Right cardiac atrium (tissue), 5 donors: ENCODE data around the gene HS2ST1. TPM values are rescaled to one million over a fixed set of nuclear protein-coding genes. Genes with fewer than 3 reads are reported as not detected.
"Not testable (repeated sequence)": the region's sequence is repeated elsewhere in the genome, so short reads cannot be mapped to it uniquely, and the experiment has no call there.

ENCODE experiments used
- ATAC-seq, 2 donors: fragments of 200-7000 bp; cut with Tn5 transposase; one replicate each; pipeline versions ENCODE4 v1.8.0 to v1.9.1; 2020; ENCODE audit warnings: moderate library complexity in 2 of 2, mild to moderate bottlenecking in 1 of 2
- DNase-seq, 3 donors: peaks; one replicate each; pipeline ENCODE4 v3.0.0-alpha.2; 2020
- H3K27ac ChIP-seq: one replicate; pipeline ENCODE4 v1.5.1; 2013; ENCODE audit warnings: mild to moderate bottlenecking, low read length, control low read depth, moderate library complexity
- H3K27me3 ChIP-seq: one replicate; pipeline ENCODE4 v1.6.1; 2013; ENCODE audit not compliant: control insufficient read depth, insufficient read depth
- H3K4me1 ChIP-seq: one replicate; pipeline ENCODE4 v1.6.1; 2013; ENCODE audit warnings: low read length; ENCODE audit not compliant: control insufficient read depth, insufficient read depth
- H3K4me3 ChIP-seq: one replicate; pipeline ENCODE4 v1.5.1; 2013; ENCODE audit warnings: low read length, control low read depth
- H3K9me3 ChIP-seq: one replicate; pipeline ENCODE4 v1.6.1; 2013; ENCODE audit warnings: low read length; ENCODE audit not compliant: control insufficient read depth
- WGBS: extraction: QIAGEN DNeasy Blood & Tissue Kit; methylation state at CpG from one replicate; pipeline ENCODE4 v1.1.7; 2013; 5-methylcytosine and 5-hydroxymethylcytosine counted together
- intact Hi-C, 4 donors: fragments of 100-400 bp; cut with DNase I; formaldehyde crosslinking; loops; one replicate each; pipeline versions ENCODE4 v1.11.0 to v1.14.0; 2022 to 2023
- polyA plus RNA-seq: library from polyadenylated mRNA; stranded (reverse); fragments of 200-250 nt; gene quantifications from one replicate; pipeline ENCODE4 v1.2.3, GENCODE V29; 2013
- total RNA-seq, 4 donors: library from RNA; stranded (reverse); fragmentation: NEBNext Ultra II Directional; extraction: Animal tissue kit (Norgen Biotek cat#: 25700); gene quantifications; one replicate each; pipeline ENCODE4 v1.2.1, GENCODE V29; 2021
- donor health status: healthy with polysubstance abuse.
- donor health status: DM: no; HTN: yes; CAD: no.
- donor health status: DM: no; HTN: no; CAD: no.
- donor health status: DM: no; HTN: yes; CAD: no; lungs with severe emphysema.
- donor health status: DM: yes; HTN: yes; CAD: no.

Gene HS2ST1
- total and polyA plus RNA-seq, 5 donors, result 6.0 to 15.7 (median 11.8) TPM

- intact Hi-C loops, result no loop called here
- ATAC-seq, result no peak
These were observed 78.4 kb downstream of the HS2ST1 start for GRCh38 chr1:86992861-86993260.

GRCh38 chr1:86993269-86993985 is 79.0 kb downstream of the HS2ST1 start:
- H3K4me1 ChIP-seq, result no peaks in the 10 kb centered on the region
- intact Hi-C loops, result no loop called here
- DNase-seq (no peak), ATAC-seq (no peak)
- 87% methylated on average over 4 of the region's 4 CpGs for WGBS
- no peak overlapping the region for H3K4me3 ChIP-seq
- no peaks in the 10 kb centered on the region for H3K9me3 ChIP-seq
- no peak overlapping the region for H3K27ac ChIP-seq
- H3K27me3 ChIP-seq, result no peaks in the 10 kb centered on the region

More at GRCh38 chr1:86992861-86993260, 78.4 kb downstream of the HS2ST1 start:
- H3K4me3 ChIP-seq, result no peak overlapping the region
- no peak overlapping the region for H3K27ac ChIP-seq
- no peaks in the 10 kb centered on the region for H3K4me1 ChIP-seq
- H3K9me3 ChIP-seq, result no peaks in the 10 kb centered on the region
- no peaks in the 10 kb centered on the region for H3K27me3 ChIP-seq
- 82% methylated on average over 2 of the region's 2 CpGs for WGBS
- no peak for DNase-seq

GRCh38 chr1:86994061-86994460 is 79.6 kb downstream of the HS2ST1 start:
- DNase-seq, result no peak
- no peak for ATAC-seq
- Histone ChIP-seq H3K4me3 (no peak overlapping the region), H3K27me3 (no peaks in the 10 kb centered on the region), H3K9me3 (no peaks in the 10 kb centered on the region), H3K27ac (no peak overlapping the region), H3K4me1 (no peaks in the 10 kb centered on the region)
- intact Hi-C loops, result no loop called here

- WGBS, result 59% methylated on average over 1 of the region's 1 CpG
- intact Hi-C loops, result no loop called here
- no peak for ATAC-seq
These were observed 83.1 kb downstream of the HS2ST1 start for GRCh38 chr1:86997538-86997937.

GRCh38 chr1:86998280-86998679 is 83.8 kb downstream of the HS2ST1 start:
- Histone ChIP-seq H3K27ac (no peak overlapping the region), H3K9me3 (no peaks in the 10 kb centered on the region), H3K27me3 (no peaks in the 10 kb centered on the region), H3K4me3 (no peak overlapping the region), H3K4me1 (no peaks in the 10 kb centered on the region)
- 96% methylated on average over 3 of the region's 3 CpGs for WGBS
- intact Hi-C loops, result no loop called here
- ATAC-seq (no peak), DNase-seq (no peak)

More at GRCh38 chr1:86997538-86997937, 83.1 kb downstream of the HS2ST1 start:
- Histone ChIP-seq H3K4me3 (no peak overlapping the region), H3K4me1 (no peaks in the 10 kb centered on the region), H3K9me3 (no peaks in the 10 kb centered on the region), H3K27me3 (no peaks in the 10 kb centered on the region), H3K27ac (no peak overlapping the region)
- DNase-seq, result no peak

- intact Hi-C loops, result no loop called here
- ATAC-seq (no peak), DNase-seq (no peak)
- no peaks in the 10 kb centered on the region for H3K4me1 ChIP-seq
- no peak overlapping the region for H3K4me3 ChIP-seq
- no peaks in the 10 kb centered on the region for H3K9me3 ChIP-seq
- H3K27me3 ChIP-seq, result no peaks in the 10 kb centered on the region
- no peak overlapping the region for H3K27ac ChIP-seq
These were observed 84.3 kb downstream of the HS2ST1 start for GRCh38 chr1:86998727-86999126.

GRCh38 chr1:87000460-87000859 is 86.0 kb downstream of the HS2ST1 start:
- no peak for DNase-seq
- 36% methylated on average over 2 of the region's 2 CpGs for WGBS
- intact Hi-C loops, result no loop called here
- Histone ChIP-seq H3K27ac (no peak overlapping the region), H3K9me3 (no peaks in the 10 kb centered on the region), H3K4me1 (no peaks in the 10 kb centered on the region), H3K4me3 (no peak overlapping the region), H3K27me3 (no peaks in the 10 kb centered on the region)
- no peak for ATAC-seq

- WGBS, result 93% methylated on average over 1 of the region's 1 CpG
- DNase-seq, result no peak
These were observed 90.4 kb downstream of the HS2ST1 start for GRCh38 chr1:87004857-87005256.

GRCh38 chr1:87007323-87007722 is 92.9 kb downstream of the HS2ST1 start:
- no peak overlapping the region for H3K4me3 ChIP-seq
- ATAC-seq (no peak), DNase-seq (no peak)
- 97% methylated on average over 1 of the region's 1 CpG for WGBS
- no peaks in the 10 kb centered on the region for H3K27me3 ChIP-seq
- intact Hi-C loops, result no loop called here
- no peaks in the 10 kb centered on the region for H3K4me1 ChIP-seq
- no peak overlapping the region for H3K27ac ChIP-seq
- H3K9me3 ChIP-seq, result no peaks in the 10 kb centered on the region

More at GRCh38 chr1:87004857-87005256, 90.4 kb downstream of the HS2ST1 start:
- Histone ChIP-seq H3K27ac (no peak overlapping the region), H3K4me3 (no peak overlapping the region), H3K9me3 (no peaks in the 10 kb centered on the region), H3K4me1 (no peaks in the 10 kb centered on the region), H3K27me3 (no peaks in the 10 kb centered on the region)
- no peak for ATAC-seq
- intact Hi-C loops, result no loop called here

GRCh38 chr1:87013385-87013784 is 99.0 kb downstream of the HS2ST1 start:
- intact Hi-C loops, ATAC-seq, H3K4me3 ChIP-seq, H3K27ac ChIP-seq, H3K9me3 ChIP-seq, H3K4me1 ChIP-seq, DNase-seq, H3K27me3 ChIP-seq: not testable (repeated sequence)

- no peak overlapping the region for H3K27ac ChIP-seq
- no peak overlapping the region for H3K4me3 ChIP-seq
- ATAC-seq, result peak in 1 of 2 donors; percentile 19
- no peak for DNase-seq
- H3K27me3 ChIP-seq, result no peaks in the 10 kb centered on the region
- WGBS, result 43% methylated on average over 4 of the region's 4 CpGs
- H3K9me3 ChIP-seq, result no peaks in the 10 kb centered on the region
- intact Hi-C loops, result no loop called here
- H3K4me1 ChIP-seq, result peaks cover 3% of the 10 kb centered on the region
These were observed 103.7 kb downstream of the HS2ST1 start for GRCh38 chr1:87017998-87018672.
